SW480 (cell line): ENCODE measurements around the gene PGAP3.

ENCODE experiments used
- DNase-seq: peaks from one replicate; pipeline ENCODE4 v3.0.0-alpha.2; 2016; ENCODE audit warnings: low spot score

Gene PGAP3

GRCh38 chr17:39639043-39639442 is 48.8 kb downstream of the PGAP3 start:
- DNase-seq = no peak

GRCh38 chr17:39638317-39638716 is 49.5 kb downstream of the PGAP3 start:
- DNase-seq = no peak

- DNase-seq = peak; percentile 75
Measured at GRCh38 chr17:39636927-39637736, 50.7 kb downstream of the PGAP3 start, which contains the start of gene STARD3. Gene STARD3, plus strand, starts transcription at chr17:39637144. Its CDS starts 16,388 bp downstream, at chr17:39653532.

- DNase-seq = no peak
Measured at GRCh38 chr17:39636587-39636926, 51.3 kb downstream of the PGAP3 start.

GRCh38 chr17:39635614-39636176 is 52.2 kb downstream of the PGAP3 start:
- no peak for DNase-seq

GRCh38 chr17:39634384-39634871 is 53.4 kb downstream of the PGAP3 start:
- DNase-seq = peak; percentile 47

- DNase-seq = no peak
Measured at GRCh38 chr17:39633570-39634183, 54.2 kb downstream of the PGAP3 start.

GRCh38 chr17:39632153-39632941 is 55.5 kb downstream of the PGAP3 start:
- peak; percentile 29 for DNase-seq

GRCh38 chr17:39631403-39631802 is 56.5 kb downstream of the PGAP3 start:
- no peak for DNase-seq

GRCh38 chr17:39629898-39630297 is 58.0 kb downstream of the PGAP3 start:
- DNase-seq = no peak

GRCh38 chr17:39629494-39629880 is 58.4 kb downstream of the PGAP3 start:
- DNase-seq = no peak

GRCh38 chr17:39628655-39629493 is 59.0 kb downstream of the PGAP3 start:
- peak; percentile 56 for DNase-seq

GRCh38 chr17:39627712-39628516 is 59.9 kb downstream of the PGAP3 start:
- DNase-seq = no peak

- no peak for DNase-seq
Measured at GRCh38 chr17:39627047-39627711, 60.7 kb downstream of the PGAP3 start.

- DNase-seq = no peak
Measured at GRCh38 chr17:39626171-39627046, 61.4 kb downstream of the PGAP3 start, which contains the start of gene PPP1R1B. Gene PPP1R1B, plus strand, starts transcription at chr17:39626952. Its CDS starts 441 bp downstream, at chr17:39627393.

- no peak for DNase-seq
Measured at GRCh38 chr17:39625198-39625785, 62.6 kb downstream of the PGAP3 start.

- DNase-seq = no peak
Measured at GRCh38 chr17:39624313-39624712, 63.5 kb downstream of the PGAP3 start.

GRCh38 chr17:39623356-39623950 is 64.4 kb downstream of the PGAP3 start:
- DNase-seq = peak; percentile 73
